PC-3 (cell line): Measurements from ENCODE around the gene ZNF799.
"Not testable (repeated sequence)": the region's sequence is repeated elsewhere in the genome, so short reads cannot be mapped to it uniquely, and the experiment has no call there.

ENCODE experiments used
- CTCF ChIP-seq: fragments of 300-600 bp; sonication (generic); conservative IDR thresholded peaks from 2 replicates; pipeline ENCODE4 v1.5.1; 2017; ENCODE audit warnings: antibody characterized with exemption, low read depth, mild to moderate bottlenecking, low read length
- EZH2 ChIP-seq: fragments of 300-600 bp; sonication (generic); IDR thresholded peaks from one replicate; pipeline ENCODE4 v1.6.1; 2017; ENCODE audit warnings: antibody characterized with exemption, mild to moderate bottlenecking, low read length; ENCODE audit not compliant: unreplicated experiment

GRCh38 chr19:12417273-12417672 is 16.2 kb upstream of the ZNF799 start:
- not testable (repeated sequence) for TF ChIP-seq EZH2, CTCF
